H9 (cell line): ENCODE measurements around the gene STAT3. TPM values are rescaled to one million over a fixed set of nuclear protein-coding genes. Genes with fewer than 3 reads are reported as not detected.

Experiments
- DNase-seq: peaks from one replicate; pipeline ENCODE4 v3.0.0-alpha.2; 2017
- H2AFZ ChIP-seq: one replicate; pipeline ENCODE4 v1.6.1; 2013; ENCODE audit warnings: mild to moderate bottlenecking, low read length, control low read depth, moderate library complexity
- H2AK5ac ChIP-seq: 2 replicates; pipeline ENCODE4 v1.6.1; 2013; ENCODE audit warnings: low read length, control low read depth, mixed read lengths; ENCODE audit not compliant: insufficient read length
- H2BK120ac ChIP-seq: one replicate; pipeline ENCODE4 v1.6.1; 2013; ENCODE audit warnings: low read depth, mild to moderate bottlenecking, low read length, control low read depth, inconsistent platforms; ENCODE audit not compliant: poor library complexity, severe bottlenecking
- H2BK12ac ChIP-seq: 2 replicates; pipeline ENCODE4 v1.6.1; 2013; ENCODE audit warnings: low read length, control low read depth, mixed read lengths, low read depth; ENCODE audit not compliant: insufficient read length
- H2BK15ac ChIP-seq: 2 replicates; pipeline ENCODE4 v1.6.1; 2013; ENCODE audit warnings: low read depth, low read length, control low read depth
- H2BK20ac ChIP-seq: one replicate; pipeline ENCODE4 v1.6.1; 2013; ENCODE audit warnings: low read depth, mild to moderate bottlenecking, low read length, control low read depth, inconsistent platforms; ENCODE audit not compliant: poor library complexity, severe bottlenecking
- H2BK5ac ChIP-seq: 2 replicates; pipeline ENCODE4 v1.6.1; 2013; ENCODE audit warnings: low read length, control low read depth, mixed read lengths; ENCODE audit not compliant: insufficient read length
- H3K14ac ChIP-seq: 2 replicates; pipeline ENCODE4 v1.6.1; 2013; ENCODE audit warnings: low read length, control low read depth; ENCODE audit not compliant: insufficient read depth
- H3K18ac ChIP-seq: 2 replicates; pipeline ENCODE4 v1.6.1; 2013; ENCODE audit warnings: low read depth, mild to moderate bottlenecking, mixed read lengths, low read length, control low read depth; ENCODE audit not compliant: insufficient read length
- H3K23ac ChIP-seq: 2 replicates; pipeline ENCODE4 v1.6.1; 2013; ENCODE audit warnings: low read length, control low read depth, mixed read lengths, low read depth; ENCODE audit not compliant: insufficient read length
- H3K23me2 ChIP-seq: 2 replicates; pipeline ENCODE4 v1.6.1; 2013; ENCODE audit warnings: low read depth, mild to moderate bottlenecking, mixed read lengths, low read length, control low read depth; ENCODE audit not compliant: insufficient read length, poor library complexity, severe bottlenecking
- H3K27ac ChIP-seq: 2 replicates; pipeline ENCODE4 v1.5.1; 2013; ENCODE audit warnings: low read length, control low read depth, mixed read lengths, low read depth; ENCODE audit not compliant: insufficient read length
- H3K27me3 ChIP-seq: 2 replicates; pipeline ENCODE4 v1.6.1; 2013; ENCODE audit warnings: low read length, control low read depth, inconsistent platforms; ENCODE audit not compliant: insufficient read depth
- H3K4ac ChIP-seq: 2 replicates; pipeline ENCODE4 v1.6.1; 2013; ENCODE audit warnings: low read depth, mild to moderate bottlenecking, control low read depth, inconsistent platforms, low read length, moderate library complexity
- H3K4me1 ChIP-seq: 2 replicates; pipeline ENCODE4 v1.6.1; 2013; ENCODE audit warnings: low read length, control low read depth, inconsistent platforms; ENCODE audit not compliant: insufficient read depth
- H3K4me2 ChIP-seq: 2 replicates; pipeline ENCODE4 v1.6.1; 2013; ENCODE audit warnings: low read length, control low read depth, mixed read lengths; ENCODE audit not compliant: insufficient read length, insufficient read depth
- H3K56ac ChIP-seq: 2 replicates; pipeline ENCODE4 v1.6.1; 2013; ENCODE audit warnings: low read depth, mild to moderate bottlenecking, mixed read lengths, low read length, control low read depth; ENCODE audit not compliant: insufficient read length
- H3K79me1 ChIP-seq: 2 replicates; pipeline ENCODE4 v1.6.1; 2013; ENCODE audit warnings: low read depth, mild to moderate bottlenecking, moderate library complexity, low read length, control low read depth, inconsistent platforms; ENCODE audit not compliant: insufficient read depth, poor library complexity, severe bottlenecking
- H3K79me2 ChIP-seq: 2 replicates; pipeline ENCODE4 v1.6.1; 2013; ENCODE audit warnings: low read length, control low read depth, inconsistent platforms; ENCODE audit not compliant: insufficient read depth
- H3K9ac ChIP-seq: 2 replicates; pipeline ENCODE4 v1.6.1; 2013; ENCODE audit warnings: low read length, control low read depth, mixed read lengths; ENCODE audit not compliant: insufficient read length; ENCODE audit errors: extremely low read depth
- H3K9me3 ChIP-seq: one replicate; pipeline ENCODE4 v1.6.1; 2013; ENCODE audit warnings: low read depth, low read length, inconsistent platforms; ENCODE audit not compliant: control insufficient read depth
- H3T11ph ChIP-seq: one replicate; pipeline ENCODE4 v1.6.1; 2013; ENCODE audit warnings: mild to moderate bottlenecking, low read length, control low read depth, inconsistent platforms
- H4K20me1 ChIP-seq: one replicate; pipeline ENCODE4 v1.6.1; 2013; ENCODE audit not compliant: control insufficient read depth, insufficient read length, insufficient read depth
- H4K5ac ChIP-seq: 2 replicates; pipeline ENCODE4 v1.6.1; 2013; ENCODE audit warnings: low read depth, mild to moderate bottlenecking, mixed read lengths, low read length, control low read depth; ENCODE audit not compliant: insufficient read length
- H4K8ac ChIP-seq: replicated peaks from 2 replicates; pipeline ENCODE4 v1.6.1; 2013; ENCODE audit warnings: low read length, control low read depth, mixed read lengths, low read depth; ENCODE audit not compliant: insufficient read length
- H4K91ac ChIP-seq: 2 replicates; pipeline ENCODE4 v1.6.1; 2013; ENCODE audit warnings: low read depth, mild to moderate bottlenecking, moderate library complexity, mixed read lengths, low read length, control low read depth; ENCODE audit not compliant: insufficient read length
- H3K27ac Mint-ChIP-seq, 3 experiments: 2 replicates in 2 of 3; 3 replicates in 1 of 3; pipeline ENCODE4 v1.8.0; 2020 to 2021; ENCODE audit warnings: mixed read lengths in 3 of 3, mild to moderate bottlenecking in 1 of 3, moderate library complexity in 1 of 3
- H3K27me3 Mint-ChIP-seq: 2 replicates; pipeline ENCODE4 v1.8.0; 2021; ENCODE audit warnings: low read depth, mild to moderate bottlenecking, moderate library complexity, mixed read lengths
- H3K36me3 Mint-ChIP-seq, 3 experiments: 2 replicates in 2 of 3; 3 replicates in 1 of 3; pipeline ENCODE4 v1.8.0; 2020 to 2021; ENCODE audit warnings: low read depth in 3 of 3, mixed read lengths in 3 of 3; ENCODE audit not compliant: insufficient read depth in 1 of 3
- H3K4me1 Mint-ChIP-seq, 2 experiments: 2 replicates each; pipeline ENCODE4 v1.8.0; 2020; ENCODE audit warnings: mixed read lengths in 2 of 2
- H3K4me3 Mint-ChIP-seq, 2 experiments: 2 replicates in 1 of 2; 3 replicates in 1 of 2; pipeline ENCODE4 v1.8.0; 2020 to 2021; ENCODE audit warnings: mild to moderate bottlenecking in 2 of 2, mixed read lengths in 2 of 2, moderate library complexity in 1 of 2
- H3K9me3 Mint-ChIP-seq, 2 experiments: 2 replicates in 1 of 2; 3 replicates in 1 of 2; pipeline ENCODE4 v1.8.0; 2020; ENCODE audit warnings: mild to moderate bottlenecking in 2 of 2, mixed read lengths in 2 of 2, moderate library complexity in 1 of 2
- CTCF ChIP-seq: fragments of 200-600 bp; sonication (generic); conservative IDR thresholded peaks from 3 replicates; pipeline ENCODE4 v1.8.0; 2021; ENCODE audit warnings: antibody characterized with exemption, mild to moderate bottlenecking
- WGBS: extraction: QIAGEN DNeasy Blood & Tissue Kit; methylation state at CpG from one replicate; pipeline ENCODE4 v1.1.7; 2013; ENCODE audit warnings: missing lambda C conversion rate, low lambda C conversion rate, mixed read lengths; ENCODE audit not compliant: insufficient read length; ENCODE audit errors: extremely low coverage; 5-methylcytosine and 5-hydroxymethylcytosine counted together
- total RNA-seq: library from RNA; stranded (reverse); gene quantifications from 2 replicates; pipeline ENCODE4 v1.2.1, GENCODE V29; 2021

Gene STAT3
- total RNA-seq, 1 experiment from 2014 or later: 83.2 TPM

GRCh38 chr17:42291129-42291528 lies 97.1 kb downstream of the STAT3 start:
- H3K23ac ChIP-seq: no peak overlapping the region
- no peaks in the 10 kb centered on the region for H3K9me3 ChIP-seq
- H3K4ac ChIP-seq: no peak overlapping the region
- H2BK120ac ChIP-seq: no peak overlapping the region
- no peak overlapping the region for H3K56ac ChIP-seq
- Mint-ChIP-seq H3K9me3 (no peaks in the 10 kb centered on the region), H3K4me1 (peaks cover 4 to 18% of the 10 kb centered on the region in 2 experiments), H3K36me3 (peaks cover 0 to 2% (median 0%) of the 10 kb centered on the region in 3 experiments; a peak in 2 of 7 replicates), H3K27me3 (peaks cover 38% of the 10 kb centered on the region), H3K4me3 (no peak overlapping the region), H3K27ac (no peak overlapping the region)
- no peak overlapping the region for H2AK5ac ChIP-seq
- H3K9ac ChIP-seq: no peak overlapping the region
- peaks cover 4% of the 10 kb centered on the region for H3K23me2 ChIP-seq
- no peak overlapping the region for H4K91ac ChIP-seq
- DNase-seq: peak; percentile 14
- no peak overlapping the region for H2AFZ ChIP-seq
- H3K18ac ChIP-seq: no peak overlapping the region
- no peak overlapping the region for H2BK15ac ChIP-seq
- H3T11ph ChIP-seq: no peak overlapping the region
- no peak for TF ChIP-seq CTCF
- H3K4me2 ChIP-seq: no peak overlapping the region
- no peaks in the 10 kb centered on the region for H3K79me2 ChIP-seq
- no peak overlapping the region for H2BK20ac ChIP-seq
- no peak overlapping the region for H3K14ac ChIP-seq
- H4K20me1 ChIP-seq: no peaks in the 10 kb centered on the region
- H3K27me3 ChIP-seq: no peaks in the 10 kb centered on the region; the same call in 1 of the 2 replicates
- H2BK5ac ChIP-seq: no peak overlapping the region
- no peak overlapping the region for H3K27ac ChIP-seq
- no peak overlapping the region for H4K5ac ChIP-seq
- H4K8ac ChIP-seq: no peak overlapping the region
- H3K79me1 ChIP-seq: no peaks in the 10 kb centered on the region
- H3K4me1 ChIP-seq: peaks cover 5% of the 10 kb centered on the region; the same call in 1 of the 2 replicates
- no peak overlapping the region for H2BK12ac ChIP-seq
- no CpG with 5 or more reads among the region's 11 CpGs for WGBS
